Endodermal cell (in vitro differentiated cells): ENCODE results near the gene EPHB1. TPM values are rescaled to one million over a fixed set of nuclear protein-coding genes. Genes with fewer than 3 reads are reported as not detected.

ENCODE experiments used
- DNase-seq: peaks from one replicate; pipeline ENCODE4 v3.0.0-alpha.2; 2017
- H3K27ac ChIP-seq: 2 replicates; pipeline ENCODE4 v1.5.1; 2013; ENCODE audit warnings: mild to moderate bottlenecking, low read depth, low read length, moderate library complexity
- H3K27me3 ChIP-seq: 2 replicates; pipeline ENCODE4 v1.6.1; 2013; ENCODE audit warnings: mild to moderate bottlenecking, low read length, moderate library complexity; ENCODE audit not compliant: insufficient read depth, control insufficient read depth, poor library complexity, severe bottlenecking
- H3K36me3 ChIP-seq: 2 replicates; pipeline ENCODE4 v1.7.0; 2013; ENCODE audit warnings: mild to moderate bottlenecking, low read length, moderate library complexity; ENCODE audit not compliant: control insufficient read depth, insufficient read depth
- H3K4me1 ChIP-seq: one replicate; pipeline ENCODE4 v1.7.0; 2013; ENCODE audit warnings: low read length; ENCODE audit not compliant: control insufficient read depth, insufficient read depth
- H3K4me3 ChIP-seq: 2 replicates; pipeline ENCODE4 v1.5.1; 2013; ENCODE audit warnings: mild to moderate bottlenecking, low read length, moderate library complexity
- H3K9ac ChIP-seq: 2 replicates; pipeline ENCODE4 v1.6.1; 2013; ENCODE audit warnings: mild to moderate bottlenecking, low read length, moderate library complexity; ENCODE audit not compliant: poor library complexity, severe bottlenecking; ENCODE audit errors: extremely low read depth
- H3K9me3 ChIP-seq: 2 replicates; pipeline ENCODE4 v1.6.1; 2013; ENCODE audit warnings: mild to moderate bottlenecking, low read length, moderate library complexity; ENCODE audit not compliant: control insufficient read depth
- H3K27ac Mint-ChIP-seq: 2 replicates; pipeline ENCODE4 v1.8.0; 2020; ENCODE audit warnings: mixed read lengths
- H3K27me3 Mint-ChIP-seq: 2 replicates; pipeline ENCODE4 v1.8.0; 2021; ENCODE audit warnings: mild to moderate bottlenecking, mixed read lengths; ENCODE audit not compliant: insufficient read depth
- H3K36me3 Mint-ChIP-seq: 2 replicates; pipeline ENCODE4 v1.8.0; 2020; ENCODE audit warnings: low read depth, mixed read lengths
- H3K4me1 Mint-ChIP-seq: 2 replicates; pipeline ENCODE4 v1.8.0; 2020; ENCODE audit warnings: mixed read lengths
- H3K4me3 Mint-ChIP-seq: 2 replicates; pipeline ENCODE4 v1.8.0; 2020; ENCODE audit warnings: mild to moderate bottlenecking, moderate library complexity, mixed read lengths
- H3K9me3 Mint-ChIP-seq: 2 replicates; pipeline ENCODE4 v1.8.0; 2020; ENCODE audit warnings: mild to moderate bottlenecking, mixed read lengths
- CTCF ChIP-seq: fragments of 200-600 bp; sonication (generic); conservative IDR thresholded peaks from 2 replicates; pipeline ENCODE4 v1.5.0; 2021; ENCODE audit warnings: antibody characterized with exemption, mild to moderate bottlenecking
- WGBS, 2 experiments: methylation state at CpG; one replicate each; pipeline versions ENCODE4 v1.1.5 to v1.1.7; 2013; ENCODE audit warnings: missing lambda C conversion rate in 2 of 2, mixed read lengths in 1 of 2; ENCODE audit not compliant: insufficient coverage in 1 of 2, insufficient read length in 1 of 2; 5-methylcytosine and 5-hydroxymethylcytosine counted together
- total RNA-seq, 2 donors: library from RNA; stranded (reverse); fragmentation: NEBNext Ultra II Directional in 1 of 2; extraction: Animal tissue kit (Norgen Biotek cat#: 25700) in 1 of 2; gene quantifications; 2 replicates in 1 of 2; 3 replicates in 1 of 2; pipeline ENCODE4 v1.2.1, GENCODE V29; 2021

Gene EPHB1
- total RNA-seq, 2 donors from 2014 or later = 2.9 to 3.6 TPM

- no peak overlapping the region for H3K4me3 Mint-ChIP-seq
- no peak for TF ChIP-seq CTCF
- peaks cover 29% of the 10 kb centered on the region for H3K27me3 Mint-ChIP-seq
- no peaks in the 10 kb centered on the region for H3K9me3 ChIP-seq
- no peak overlapping the region for H3K27ac ChIP-seq
- H3K27ac Mint-ChIP-seq = no peak overlapping the region
- peaks cover 25% of the 10 kb centered on the region for H3K27me3 ChIP-seq
- no peaks in the 10 kb centered on the region for H3K4me1 ChIP-seq
- no peak overlapping the region for H3K9ac ChIP-seq
- no peaks in the 10 kb centered on the region for H3K36me3 ChIP-seq
- DNase-seq = no peak
- H3K9me3 Mint-ChIP-seq = no peaks in the 10 kb centered on the region
- H3K4me3 ChIP-seq = no peak overlapping the region
- no peaks in the 10 kb centered on the region for H3K36me3 Mint-ChIP-seq
- 86 to 96% methylated on average over 4 to 5 of the region's 5 CpGs for WGBS, 2 experiments
- no peaks in the 10 kb centered on the region for H3K4me1 Mint-ChIP-seq
These were observed 38.5 kb downstream of the EPHB1 start for GRCh38 chr3:134833453-134834163.

- Histone ChIP-seq H3K4me3 (no peak overlapping the region), H3K27ac (no peak overlapping the region), H3K4me1 (peaks cover 4% of the 10 kb centered on the region), H3K9me3 (no peaks in the 10 kb centered on the region), H3K9ac (no peak overlapping the region), H3K36me3 (no peaks in the 10 kb centered on the region), H3K27me3 (peaks cover 25% of the 10 kb centered on the region)
- TF ChIP-seq CTCF = no peak
- no peak for DNase-seq
- 89 to 100% methylated on average over 1 to 3 of the region's 3 CpGs for WGBS, 2 experiments
- Mint-ChIP-seq H3K9me3 (no peaks in the 10 kb centered on the region), H3K36me3 (no peaks in the 10 kb centered on the region), H3K4me3 (no peak overlapping the region), H3K27me3 (peaks cover 20% of the 10 kb centered on the region), H3K27ac (no peak overlapping the region), H3K4me1 (peaks cover 3% of the 10 kb centered on the region)
These were observed 41.9 kb downstream of the EPHB1 start for GRCh38 chr3:134836921-134837320.

GRCh38 chr3:134838599-134838998 is 43.5 kb downstream of the EPHB1 start:
- 40 to 61% methylated on average over 1 to 2 of the region's 2 CpGs for WGBS, 2 experiments
- Mint-ChIP-seq H3K27ac (no peak overlapping the region), H3K27me3 (peaks cover 22% of the 10 kb centered on the region), H3K9me3 (peaks cover 2% of the 10 kb centered on the region), H3K36me3 (no peaks in the 10 kb centered on the region), H3K4me1 (peaks cover 3% of the 10 kb centered on the region), H3K4me3 (no peak overlapping the region)
- peaks cover 4% of the 10 kb centered on the region for H3K4me1 ChIP-seq
- H3K9ac ChIP-seq = no peak overlapping the region
- peak; percentile 64 for DNase-seq
- H3K27ac ChIP-seq = no peak overlapping the region
- TF ChIP-seq CTCF = peak; percentile 85
- H3K4me3 ChIP-seq = no peak overlapping the region
- no peaks in the 10 kb centered on the region for H3K36me3 ChIP-seq
- peaks cover 24% of the 10 kb centered on the region for H3K27me3 ChIP-seq
- H3K9me3 ChIP-seq = no peaks in the 10 kb centered on the region
